Hypothalamus (tissue), 51 donors: ENCODE data around the gene RNF121.

Experiments used
- DNase-seq, 51 donors: peaks; one replicate each; lab custom pipeline; 2025; lab: John Stamatoyannopoulos, UW

Gene RNF121

DNA sequence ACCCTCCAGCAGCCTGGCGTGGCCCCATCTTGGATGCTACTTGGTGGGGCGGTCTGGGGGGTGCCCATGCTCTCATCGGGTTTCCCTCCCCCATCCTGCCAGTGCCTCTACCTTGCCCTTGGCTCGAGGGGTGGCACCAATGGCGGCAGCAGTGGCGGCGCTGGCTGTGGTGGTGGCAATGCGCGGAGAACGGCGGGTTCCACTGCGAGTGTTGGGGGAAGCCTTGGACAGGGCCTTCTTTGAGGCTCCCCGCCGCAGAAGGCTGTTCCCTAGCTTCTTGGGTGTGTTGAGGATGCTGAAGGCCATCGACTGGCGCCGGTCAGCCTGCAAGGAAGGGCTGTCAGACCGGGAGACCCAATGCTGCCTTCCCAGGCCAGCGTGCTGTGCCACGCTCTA is 74.9 kb downstream of the RNF121 start:
- no peak for DNase-seq

DNA sequence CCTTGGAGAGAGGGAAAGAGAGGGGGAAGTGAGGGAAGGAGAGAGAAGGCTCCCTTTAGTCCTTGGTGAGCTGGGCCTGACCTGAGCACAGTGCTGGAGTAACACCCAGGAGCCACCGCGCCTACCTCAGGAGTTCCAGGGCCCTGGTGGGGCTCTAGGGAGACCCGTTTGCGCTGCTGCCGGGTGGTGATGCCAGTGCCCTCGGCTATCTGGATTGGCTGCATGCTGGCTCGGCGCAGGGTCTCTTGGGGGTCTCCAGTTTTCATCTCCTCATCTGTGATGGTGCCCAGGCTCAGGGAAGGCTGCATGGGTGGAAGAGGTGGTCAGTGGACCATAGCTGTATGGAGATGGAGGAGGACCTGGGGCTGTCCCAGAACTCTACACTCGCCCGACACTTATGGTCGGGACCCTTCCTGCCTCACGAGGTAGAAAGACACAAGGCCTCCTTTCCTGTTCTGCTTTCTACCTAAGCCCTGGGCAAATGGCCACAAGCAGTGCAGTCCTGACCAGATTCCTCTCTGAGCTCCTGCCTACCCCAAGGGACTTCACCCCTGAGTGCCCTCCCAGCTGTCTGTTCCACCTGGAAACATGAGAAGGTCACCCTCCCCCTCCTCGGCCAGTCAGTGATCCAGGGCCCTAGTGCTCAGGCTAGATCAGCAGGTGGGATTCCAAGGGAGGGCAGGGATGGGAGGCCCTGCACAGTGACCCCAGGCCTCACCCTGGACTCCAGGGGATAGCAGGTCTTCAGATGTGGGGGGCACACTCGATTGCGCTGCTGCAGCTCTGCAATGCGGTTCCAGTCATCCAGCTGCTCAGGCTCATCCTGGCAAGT is 75.9 kb downstream of the RNF121 start:
- no peak for DNase-seq

DNA sequence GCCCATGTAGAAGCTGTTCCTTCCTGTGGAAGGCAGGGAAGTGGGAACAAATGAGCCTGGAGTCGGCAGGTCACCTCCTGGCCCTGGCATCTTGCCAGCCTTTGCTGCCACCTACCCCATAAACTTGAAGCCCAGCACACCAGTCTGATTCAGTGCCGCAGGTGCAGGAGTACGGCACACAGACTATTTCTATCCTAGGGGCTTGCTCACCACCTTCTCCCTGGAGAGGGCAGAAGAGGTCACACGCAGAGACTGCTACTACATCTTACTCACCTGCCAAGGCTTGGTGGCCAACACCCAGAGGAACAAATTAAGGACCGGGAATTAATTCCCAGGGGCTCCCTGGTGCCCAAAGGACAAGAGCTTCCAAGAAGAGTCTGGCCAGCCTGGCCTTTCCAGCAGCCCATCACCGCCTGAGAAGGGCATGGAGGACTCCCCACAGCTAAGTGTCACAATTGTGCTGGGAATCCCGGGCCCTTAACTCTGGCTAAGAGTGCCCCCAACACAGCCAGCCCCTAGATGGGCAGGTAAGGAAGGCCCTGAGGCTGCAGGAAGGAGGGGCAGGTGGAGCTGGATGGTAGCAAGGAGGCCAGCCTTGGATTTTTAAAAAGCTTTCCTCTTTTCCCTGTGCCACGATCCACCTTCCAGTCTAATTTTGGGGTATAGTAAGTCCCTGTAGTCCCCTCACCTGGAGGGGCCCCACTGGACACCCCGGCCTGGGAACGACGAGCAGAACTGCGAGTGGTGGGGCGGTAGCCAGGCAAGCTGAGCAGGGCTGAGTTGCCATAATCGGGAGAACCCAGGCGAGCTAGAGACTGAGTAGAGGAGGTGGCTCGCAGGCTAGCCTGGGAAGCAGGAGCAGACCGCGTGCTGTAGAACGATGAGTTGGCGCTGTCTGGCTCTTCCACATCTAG is 76.8 kb downstream of the RNF121 start:
- DNase-seq: no peak

DNA sequence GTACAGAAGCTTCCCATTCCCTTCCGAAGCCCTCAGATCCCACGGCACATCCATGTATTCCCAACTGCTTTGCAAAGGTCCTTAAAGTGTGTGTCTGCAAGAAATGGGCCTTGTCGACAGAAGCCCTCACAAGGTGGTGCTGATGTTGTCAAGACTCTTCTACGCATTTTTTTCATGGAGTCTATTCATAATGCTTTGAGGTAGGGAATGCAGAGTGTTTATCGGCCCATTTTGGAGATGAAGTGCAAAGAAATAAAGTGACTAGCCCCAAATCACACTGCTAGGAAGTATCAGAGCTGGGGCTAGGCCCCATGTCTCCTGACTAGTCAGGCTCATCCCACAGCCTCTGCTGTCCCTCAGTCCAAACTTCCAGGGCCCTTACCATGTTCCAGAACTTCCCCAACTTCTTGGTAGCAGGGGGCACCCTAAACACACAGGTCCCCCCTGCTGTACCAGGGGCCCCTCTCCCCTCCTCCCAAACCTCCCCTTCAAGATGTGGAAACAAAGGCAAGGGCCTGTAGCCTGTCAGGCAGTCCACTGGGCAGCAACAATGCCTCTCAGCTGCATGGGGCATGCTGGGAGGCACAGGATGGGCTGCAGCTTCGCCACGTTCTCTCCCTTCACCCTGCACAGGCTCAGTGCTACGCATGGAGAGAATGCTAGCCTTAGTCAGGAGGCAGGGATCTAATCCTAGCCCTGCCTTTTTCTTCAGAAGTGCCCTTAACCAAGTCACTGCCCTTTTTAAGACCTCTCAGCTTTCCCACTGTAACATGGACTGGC is 77.7 kb downstream of the RNF121 start:
- no peak for DNase-seq

GRCh38 chr11:72007089-72007476 is 78.2 kb downstream of the RNF121 start:
- DNase-seq: no peak

DNA sequence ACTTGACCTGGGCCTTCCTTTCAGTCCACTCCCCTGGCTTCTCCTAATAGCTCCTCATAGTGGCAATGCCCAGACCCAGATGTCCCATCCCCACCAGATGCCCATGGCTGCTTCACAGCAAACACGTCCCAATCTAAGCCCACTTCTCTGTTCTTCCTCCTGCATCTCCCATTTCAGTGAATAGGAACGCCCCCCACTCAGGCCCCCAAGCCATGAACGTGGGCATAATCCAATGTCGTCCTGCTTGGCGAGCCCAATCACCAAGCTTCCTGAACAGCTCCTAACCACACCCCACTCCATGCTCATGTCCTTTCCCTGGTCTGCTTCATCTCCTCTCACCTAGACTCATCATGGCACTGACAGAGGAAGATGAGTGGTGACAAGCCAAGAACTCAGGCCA is 78.7 kb downstream of the RNF121 start:
- no peak for DNase-seq

- DNase-seq: no peak
Measured at GRCh38 chr11:72008728-72009127, 79.9 kb downstream of the RNF121 start.

- DNase-seq: no peak
Measured at GRCh38 chr11:72009156-72009555, 80.3 kb downstream of the RNF121 start.

DNA sequence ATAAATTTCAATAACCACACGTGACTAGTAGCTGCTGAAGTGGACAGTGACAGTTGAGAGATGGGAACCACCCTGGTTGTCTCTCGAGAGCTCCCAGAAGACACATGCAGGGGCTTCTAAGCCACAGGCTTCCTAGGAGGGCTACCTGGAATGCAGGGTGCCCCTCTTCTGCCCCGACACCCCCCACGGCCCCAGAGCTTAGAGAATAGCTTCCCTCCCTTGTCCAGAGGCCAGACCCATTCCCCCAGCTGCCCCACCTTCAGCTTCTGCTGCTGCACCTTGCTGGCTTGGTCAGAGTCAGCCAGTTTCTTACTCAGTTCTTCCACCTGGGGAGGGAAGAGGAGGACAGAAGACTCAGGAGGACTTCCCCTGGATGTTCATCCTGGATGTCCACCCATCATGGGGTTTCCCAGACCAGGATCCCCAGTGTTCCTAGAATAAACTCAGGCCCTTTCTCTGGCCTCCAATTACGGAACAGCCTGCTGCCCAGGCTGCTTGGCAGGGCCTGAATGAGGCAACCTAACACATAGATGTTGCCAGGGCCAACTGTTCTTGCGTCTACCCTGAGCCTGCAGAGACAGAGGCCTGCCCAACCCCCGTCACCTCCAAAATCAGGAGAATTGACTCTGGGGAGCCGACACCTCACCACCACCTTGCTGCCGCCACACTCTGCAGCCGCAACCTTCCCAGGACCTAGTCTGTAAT is 81.8 kb downstream of the RNF121 start:
- peak in 19 of 51 donors; percentile 8 to 75 (median 37) for DNase-seq

GRCh38 chr11:72012091-72012630 is 83.3 kb downstream of the RNF121 start:
- DNase-seq: no peak

DNA sequence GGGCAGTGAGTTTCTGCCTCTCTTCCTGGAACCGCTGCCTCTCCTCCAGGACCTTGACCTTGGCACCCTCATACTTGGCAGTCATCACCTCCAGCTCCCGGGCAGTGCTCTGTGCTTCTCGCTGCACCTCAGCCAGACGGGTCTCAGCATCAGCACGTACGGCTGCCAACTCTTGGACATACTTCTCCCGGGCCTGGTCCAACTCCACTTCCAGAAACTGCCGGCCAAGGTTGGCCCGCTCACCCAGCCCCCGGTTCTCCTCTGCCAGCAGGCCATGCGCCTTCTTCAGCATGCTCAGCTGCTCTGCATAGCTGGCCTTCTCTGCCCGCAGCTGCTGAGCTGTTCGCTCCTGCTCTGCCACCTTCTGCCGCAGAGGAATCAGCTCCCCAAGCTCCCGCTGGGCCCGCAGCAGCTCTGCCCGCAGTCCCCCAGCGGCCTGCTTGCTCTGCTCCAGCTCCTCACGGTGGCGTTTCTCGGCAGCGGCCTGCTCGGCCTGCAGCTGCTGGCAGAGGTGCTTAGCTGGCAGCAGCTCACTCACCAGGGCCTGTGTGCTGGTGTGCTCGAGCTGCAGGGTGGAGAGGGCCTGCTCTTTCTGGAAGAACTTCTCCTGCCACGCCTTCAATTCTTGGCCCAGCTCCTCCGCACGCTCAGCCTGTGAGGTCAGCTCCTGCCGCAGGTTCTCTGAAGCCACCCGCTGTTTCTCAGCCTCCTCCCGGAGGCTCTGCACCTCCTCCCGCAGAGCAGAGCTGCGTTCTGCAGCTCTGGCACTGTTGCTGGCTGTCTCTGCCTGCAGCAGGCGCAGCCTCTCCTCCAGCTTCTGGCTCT is 84.3 kb downstream of the RNF121 start:
- peak in 35 of 51 donors; percentile 23 to 87 (median 69) for DNase-seq

DNA sequence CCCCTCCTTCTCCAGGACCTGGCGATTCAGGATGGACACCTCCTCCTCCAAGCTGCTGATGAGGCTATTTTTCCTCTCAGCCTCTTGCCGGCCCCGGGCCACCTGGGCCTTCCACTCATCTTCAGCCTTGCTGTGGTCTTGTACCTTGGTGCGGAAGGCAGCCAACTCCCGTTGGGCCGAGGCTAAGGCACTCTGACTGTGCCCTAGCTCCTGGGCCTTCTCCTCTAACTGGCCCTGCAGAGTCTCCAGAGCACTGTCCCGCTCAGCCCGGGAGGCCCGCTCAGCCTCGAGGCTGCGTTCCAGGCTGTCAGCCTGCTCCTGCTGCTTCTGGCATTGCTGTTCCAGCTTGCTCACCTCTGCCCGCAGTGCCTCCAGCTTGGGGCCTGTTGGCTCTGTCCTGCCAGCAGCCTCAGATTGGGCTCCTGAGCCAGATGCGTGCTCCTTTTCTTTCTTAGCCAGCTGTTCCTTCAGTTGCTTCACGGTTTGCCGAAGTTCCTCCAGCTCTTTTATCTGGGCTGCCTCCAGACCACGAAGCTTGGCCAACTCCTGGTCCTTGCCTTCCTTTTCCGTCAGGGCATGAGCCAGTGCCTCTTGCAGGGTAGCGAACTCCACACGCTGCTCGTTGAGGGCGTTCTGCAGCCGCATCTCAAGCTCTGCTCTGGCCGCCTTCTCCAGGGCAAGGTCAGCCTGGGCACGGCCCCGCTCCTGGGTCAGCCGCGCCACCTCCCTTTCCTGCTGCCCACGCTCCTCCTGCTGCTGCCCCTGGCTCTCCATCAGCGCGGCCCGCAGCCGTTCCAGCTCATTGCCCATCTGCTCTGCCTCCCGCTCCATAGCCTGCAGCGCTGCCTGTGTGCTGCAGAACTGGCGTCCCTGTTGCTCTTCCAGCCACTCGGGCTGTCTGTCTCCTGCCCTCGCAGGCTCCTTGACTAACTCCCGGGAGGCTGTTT is 85.2 kb downstream of the RNF121 start:
- DNase-seq: no peak

GRCh38 chr11:72014761-72015320 is 86.0 kb downstream of the RNF121 start:
- no peak for DNase-seq

DNA sequence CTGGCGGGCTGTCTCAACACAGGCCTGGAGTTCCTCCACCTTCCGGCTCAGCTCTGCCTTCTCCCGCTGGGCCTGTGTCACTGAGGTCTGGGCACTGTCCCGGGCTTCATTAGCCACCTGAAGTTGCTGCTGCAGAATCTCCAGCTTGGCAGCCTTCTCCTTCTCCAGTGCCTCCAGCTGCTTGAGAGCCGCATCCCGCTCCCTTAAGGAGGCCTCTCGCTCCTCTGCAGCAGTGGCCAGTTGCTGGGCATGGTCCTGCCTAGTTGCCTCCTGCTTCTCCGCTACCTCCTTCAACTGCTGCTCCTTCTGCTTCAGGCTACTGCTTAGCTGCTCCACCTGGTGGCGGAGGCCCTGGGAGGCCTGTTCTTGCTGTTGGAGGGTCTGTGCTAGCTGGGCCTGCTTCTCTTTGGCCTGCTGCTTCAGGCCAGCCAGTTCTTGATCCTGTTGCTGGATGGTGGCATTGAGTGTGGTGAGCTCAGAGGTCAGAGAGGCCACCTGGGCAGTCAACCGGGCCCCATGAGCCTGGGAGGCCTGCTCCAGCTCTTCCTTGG is 86.7 kb downstream of the RNF121 start:
- peak in 2 of 51 donors; percentile 31 to 36 for DNase-seq

GRCh38 chr11:72018171-72018570 is 89.3 kb downstream of the RNF121 start:
- no peak for DNase-seq

DNA sequence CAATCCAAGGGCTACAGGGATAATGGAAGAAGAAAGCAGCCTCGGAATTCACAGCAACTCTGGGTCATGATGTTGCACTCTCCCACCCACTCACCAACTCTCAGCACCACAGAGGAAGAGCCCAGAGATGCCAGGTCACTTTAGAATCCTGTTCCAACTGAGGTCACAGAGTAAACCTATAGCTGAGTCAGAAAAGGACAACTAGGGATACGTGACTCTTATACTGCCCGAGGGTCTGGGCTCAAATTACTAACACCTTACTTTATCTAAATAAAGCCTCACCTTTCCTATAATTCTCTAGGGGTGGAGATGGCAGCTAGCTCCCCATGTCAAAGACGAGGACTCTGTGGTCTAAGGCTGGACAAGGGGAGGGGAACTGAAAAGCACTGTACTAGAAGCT is 94.5 kb downstream of the RNF121 start:
- no peak for DNase-seq

DNA sequence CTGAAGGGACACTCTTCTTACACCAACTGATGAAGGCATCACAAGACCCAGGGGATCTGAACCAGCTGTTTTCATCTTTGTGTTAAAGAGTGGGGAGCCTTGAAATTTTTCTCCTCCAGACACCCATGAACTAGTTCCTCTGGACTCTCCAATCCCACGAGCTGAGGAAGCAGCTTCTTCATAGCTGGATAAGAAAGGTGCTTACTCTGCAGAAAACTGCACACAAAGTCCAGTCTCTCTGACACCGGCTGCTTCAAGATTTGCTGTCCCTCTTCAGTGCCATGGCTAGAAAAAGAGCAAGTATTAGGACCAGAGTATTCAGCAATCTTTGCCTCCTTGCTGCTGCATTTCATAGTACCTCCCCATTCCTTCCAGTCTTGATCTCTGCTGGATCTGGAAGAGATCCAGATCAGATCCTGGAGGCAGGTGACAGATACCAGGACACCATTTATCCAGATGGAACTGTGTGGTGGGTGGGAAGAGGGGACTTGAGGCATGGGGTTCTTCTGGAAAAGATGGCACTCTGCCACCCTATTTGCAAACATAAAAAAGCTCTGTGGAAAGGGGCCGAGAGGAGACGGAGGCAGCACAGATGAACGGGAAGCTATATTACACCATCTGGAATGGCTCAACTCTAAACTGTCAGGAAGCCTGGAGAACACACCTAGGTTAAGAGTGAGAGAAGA is 95.4 kb downstream of the RNF121 start:
- DNase-seq: no peak
